Right hindlimb (tissue), 1 donor: Measurements from ENCODE around the gene MRRF.
"Not testable (repeated sequence)": the region's sequence is repeated elsewhere in the genome, so short reads cannot be mapped to it uniquely, and the experiment has no call there.

ENCODE experiments used
- DNase-seq: peaks from one replicate; pipeline ENCODE4 v3.0.0-alpha.2; 2018

Gene MRRF

DNA sequence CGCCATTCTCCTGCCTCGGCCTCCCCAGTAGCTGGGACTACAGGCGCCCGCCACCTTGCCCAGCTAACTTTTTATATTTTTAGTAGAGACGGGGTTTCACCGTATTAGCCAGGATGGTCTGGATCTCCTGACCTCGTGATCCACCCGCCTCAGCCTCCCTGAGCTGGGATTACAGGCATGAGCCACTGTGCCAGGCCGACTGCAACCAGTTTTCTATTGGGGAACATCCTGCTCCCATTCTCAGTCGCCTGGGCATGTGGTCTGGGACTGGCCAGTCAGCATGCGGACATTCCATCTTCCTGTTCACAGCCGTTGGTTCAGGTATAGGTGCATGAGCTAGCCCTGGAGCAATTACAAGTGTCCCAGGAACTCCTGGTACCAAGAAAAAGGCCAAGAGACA lies 98.4 kb downstream of the MRRF start:
- DNase-seq = not testable (repeated sequence)

DNA sequence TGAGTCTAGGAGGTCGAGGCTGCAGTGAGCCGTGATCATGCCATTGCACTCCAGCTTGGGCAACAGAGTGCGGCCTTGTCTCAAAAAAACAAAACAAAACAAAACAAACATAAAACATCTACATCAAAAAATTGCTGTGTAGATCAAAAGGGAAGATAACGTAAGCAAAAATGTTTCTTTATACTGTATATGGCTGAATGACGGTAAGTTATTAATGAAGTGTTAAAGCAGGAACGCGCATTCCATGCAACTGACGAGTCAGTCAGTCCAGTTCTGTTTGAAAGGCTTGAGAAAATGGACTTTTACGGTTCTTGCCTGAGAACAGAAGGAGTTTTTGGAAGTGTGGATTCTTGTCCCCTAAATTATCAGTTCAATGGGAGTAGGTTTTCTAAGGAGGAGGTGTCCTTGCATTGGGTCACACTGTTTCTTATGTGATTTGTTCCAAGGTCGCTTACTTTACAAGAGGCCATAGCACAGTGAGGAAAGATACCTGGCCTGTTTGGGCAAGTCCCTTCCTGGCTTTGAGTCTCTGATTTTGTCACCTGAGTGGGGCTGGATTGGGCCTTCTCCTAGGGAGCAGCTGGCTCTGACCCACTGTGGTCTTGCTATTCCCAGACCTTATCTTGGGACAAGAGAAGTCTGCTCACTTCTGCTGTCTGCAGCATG lies 99.6 kb downstream of the MRRF start:
- DNase-seq = no peak

DNA sequence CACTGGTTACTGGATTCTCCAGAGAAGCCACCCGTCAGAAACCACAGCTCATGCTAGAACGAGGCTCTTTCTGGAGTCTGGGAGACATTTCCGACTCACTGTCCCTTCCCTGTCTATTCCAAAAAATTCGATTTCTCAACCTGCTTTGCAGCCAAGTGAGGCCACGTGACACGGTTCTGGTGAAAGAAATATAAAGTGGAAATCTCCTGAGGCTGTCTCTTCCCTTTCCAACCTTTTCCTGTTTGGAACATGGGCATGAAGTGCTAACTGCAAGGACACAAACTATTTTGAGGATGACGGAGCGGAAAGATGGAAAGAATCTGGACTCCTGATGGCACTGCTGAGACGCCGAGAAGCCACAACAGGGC lies 100.1 kb downstream of the MRRF start:
- no peak for DNase-seq

DNA sequence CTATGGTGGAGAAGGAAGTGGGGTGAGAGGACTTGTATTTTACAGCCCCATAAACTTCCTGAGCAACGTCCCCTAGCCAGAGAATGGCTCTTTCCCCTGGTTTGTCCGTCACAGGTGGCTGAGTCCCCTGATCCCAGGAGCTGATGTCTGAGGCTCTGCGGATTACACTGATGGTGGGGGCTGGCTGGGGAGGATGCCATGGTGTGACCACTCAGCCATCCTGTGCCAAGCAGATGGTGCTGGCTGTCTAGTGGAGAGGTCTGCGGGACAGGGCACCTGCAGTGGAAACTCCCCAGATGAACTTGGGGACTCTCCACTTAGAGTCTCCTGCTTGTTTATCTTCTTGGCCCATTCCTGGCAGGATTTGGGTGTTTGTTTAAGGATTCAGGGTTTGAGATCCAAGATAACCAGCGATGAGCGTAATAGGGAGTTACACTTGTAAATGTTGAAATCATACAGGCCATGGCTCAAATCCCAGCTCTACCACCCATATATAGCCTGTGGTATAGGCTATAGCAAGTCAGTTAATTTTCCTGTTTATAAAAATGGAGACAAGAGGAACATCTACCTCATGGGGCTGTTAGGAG lies 101.5 kb downstream of the MRRF start:
- no peak for DNase-seq

DNA sequence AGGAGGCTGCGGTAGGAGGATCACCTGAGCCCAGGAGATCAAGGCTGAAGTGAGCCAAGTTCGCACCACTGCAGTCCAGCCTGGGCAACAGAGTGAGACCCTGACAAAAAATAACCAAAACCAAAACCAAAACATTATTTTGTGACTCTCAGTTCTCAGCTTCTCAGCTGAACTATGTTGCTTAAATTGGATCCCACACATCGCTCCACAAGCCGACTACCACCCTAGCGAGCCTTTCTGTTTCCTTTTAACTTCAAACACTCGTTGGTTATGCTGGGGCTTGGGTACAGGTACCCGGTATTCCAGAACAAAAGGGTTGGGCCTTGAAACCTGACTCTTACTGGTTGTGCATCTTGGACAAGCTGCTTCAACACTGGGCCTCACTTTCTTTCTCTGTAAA lies 102.4 kb downstream of the MRRF start:
- no peak for DNase-seq

DNA sequence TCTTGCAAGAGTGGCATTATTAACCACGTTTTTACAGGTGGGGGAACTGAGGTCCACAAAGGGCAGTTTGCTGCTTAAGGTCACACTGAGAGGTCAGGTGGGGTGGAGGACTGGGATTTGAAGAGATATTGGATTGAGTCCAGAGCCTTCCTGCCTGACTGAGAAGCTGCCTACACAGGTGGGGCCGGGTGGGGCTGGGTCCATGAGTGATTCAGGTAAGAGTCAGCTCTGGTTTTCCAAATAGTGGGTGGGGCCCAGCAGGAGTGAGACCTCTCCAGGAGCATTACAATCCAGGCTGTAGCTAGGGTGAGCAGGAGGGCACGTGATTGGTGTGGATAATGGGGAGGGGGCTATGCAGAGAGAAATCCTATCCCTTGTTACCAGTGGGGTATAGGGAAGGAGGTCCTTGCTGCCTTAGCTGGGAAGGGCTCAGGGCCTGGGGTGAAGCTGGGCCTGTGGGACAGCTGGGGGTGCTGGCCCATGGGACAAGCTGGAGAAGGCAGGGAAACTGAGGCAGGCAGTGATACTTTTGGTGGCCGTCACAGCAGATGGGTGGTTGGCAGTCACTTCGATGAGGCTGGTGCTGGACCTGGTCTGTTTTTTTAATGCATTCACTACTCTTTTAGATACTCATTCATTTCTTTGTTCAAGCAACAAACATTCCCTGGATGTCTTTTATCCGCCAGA lies 103.2 kb downstream of the MRRF start:
- no peak for DNase-seq

DNA sequence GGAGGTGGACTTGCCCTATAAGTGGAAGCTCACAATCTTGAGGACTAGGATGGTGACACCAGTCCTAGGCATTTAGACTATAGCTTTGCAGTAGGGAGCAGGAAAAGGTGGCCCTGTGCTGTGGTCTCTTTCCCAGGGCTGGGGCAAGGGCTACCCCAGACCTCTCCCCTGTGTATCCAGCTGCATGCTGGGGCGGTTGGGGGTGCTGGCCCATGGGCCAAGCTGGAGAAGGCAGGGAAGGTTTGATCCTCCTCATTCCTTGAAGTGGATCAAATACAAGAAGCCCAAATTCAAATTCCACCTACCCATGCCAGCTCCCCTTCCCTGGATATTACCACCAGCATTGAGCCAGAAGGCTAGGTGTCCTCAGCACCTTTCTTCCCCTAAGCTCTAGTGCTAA lies 104.0 kb downstream of the MRRF start:
- no peak for DNase-seq

DNA sequence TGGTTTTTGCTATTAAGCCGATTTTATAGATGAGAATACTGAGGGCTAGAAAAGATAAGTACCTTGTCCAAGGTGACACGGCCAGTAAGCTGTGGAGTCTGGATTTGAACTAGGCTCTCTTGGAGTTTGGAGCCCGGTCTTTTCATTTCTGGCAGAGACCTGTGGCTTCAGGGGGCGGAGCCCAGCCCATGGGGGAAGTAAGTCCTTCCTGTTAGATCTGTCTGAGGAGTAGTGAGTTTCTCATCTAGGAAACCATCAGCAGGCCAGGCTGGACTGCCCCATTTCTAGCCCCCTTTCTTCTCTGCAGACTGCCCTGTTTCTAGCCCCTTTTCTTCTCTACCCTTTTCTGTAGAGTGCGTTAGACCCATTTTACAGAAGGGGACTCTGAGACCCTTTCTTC lies 105.6 kb downstream of the MRRF start:
- no peak for DNase-seq

DNA sequence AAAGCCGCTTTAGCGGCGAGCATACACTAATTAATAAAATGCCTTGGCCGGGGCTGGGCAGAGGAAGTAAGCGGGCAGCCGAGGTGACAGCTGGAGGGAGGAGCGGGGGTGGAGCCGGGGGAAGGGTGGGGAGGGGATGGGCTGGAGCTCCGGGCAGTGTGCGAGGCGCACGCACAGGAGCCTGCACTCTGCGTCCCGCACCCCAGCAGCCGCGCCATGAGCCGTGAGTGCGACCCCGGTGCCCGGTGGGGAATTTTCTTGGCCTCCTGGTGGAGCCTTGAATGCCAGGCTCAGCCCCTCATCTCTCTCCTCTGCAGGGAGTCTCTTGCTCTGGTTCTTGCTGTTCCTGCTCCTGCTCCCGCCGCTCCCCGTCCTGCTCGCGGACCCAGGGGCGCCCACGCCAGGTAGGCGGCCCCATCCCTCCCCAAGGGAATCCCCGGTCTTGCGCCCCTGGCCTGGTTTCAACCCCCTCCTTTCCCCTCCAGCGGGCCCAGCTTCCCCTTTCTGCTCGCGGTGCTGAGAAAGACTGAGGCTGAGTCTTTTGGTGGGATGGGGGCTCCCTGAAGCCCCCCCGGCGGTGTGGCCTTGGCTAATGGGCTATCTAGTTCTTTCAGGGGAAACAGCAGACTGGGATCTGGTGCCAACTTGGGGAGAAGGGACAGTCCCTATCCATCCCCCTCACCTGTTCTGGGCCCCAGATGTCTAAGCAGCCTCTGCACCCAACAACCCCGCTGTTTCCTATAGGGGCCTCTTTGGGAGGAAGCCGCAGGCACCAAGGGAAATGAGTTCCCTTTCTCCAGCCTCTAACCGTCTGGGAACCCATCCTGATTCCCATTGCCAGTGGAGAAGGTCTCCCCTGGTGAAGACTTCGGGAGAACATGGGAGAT lies 106.4 kb downstream of the MRRF start, which contains the start of gene PTGS1:
Gene PTGS1 (plus strand): TSS at position 156 of the 887 bp plus-strand sequence. CDS start 61 bp downstream, at position 217.
- no peak for DNase-seq

DNA sequence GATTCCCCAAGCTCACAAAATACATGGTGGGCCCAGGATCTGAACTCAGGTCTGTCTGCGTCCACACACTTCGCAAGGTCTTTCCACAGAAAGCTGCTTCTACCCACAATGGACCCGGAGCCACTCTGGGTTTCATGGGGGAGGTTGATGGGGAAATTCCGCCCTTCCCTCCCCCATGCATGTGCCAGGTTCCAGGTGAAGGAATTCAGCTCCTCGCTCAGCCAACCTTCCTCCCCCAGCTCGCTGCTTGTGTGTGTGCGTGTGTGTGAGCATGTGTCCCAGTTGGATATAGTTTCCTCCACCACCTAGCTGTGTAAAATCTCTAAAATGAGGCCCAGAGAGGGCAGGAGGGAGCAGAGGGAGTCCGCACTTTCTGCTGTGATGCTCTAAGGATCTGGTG lies 107.2 kb downstream of the MRRF start:
- no peak for DNase-seq

DNA sequence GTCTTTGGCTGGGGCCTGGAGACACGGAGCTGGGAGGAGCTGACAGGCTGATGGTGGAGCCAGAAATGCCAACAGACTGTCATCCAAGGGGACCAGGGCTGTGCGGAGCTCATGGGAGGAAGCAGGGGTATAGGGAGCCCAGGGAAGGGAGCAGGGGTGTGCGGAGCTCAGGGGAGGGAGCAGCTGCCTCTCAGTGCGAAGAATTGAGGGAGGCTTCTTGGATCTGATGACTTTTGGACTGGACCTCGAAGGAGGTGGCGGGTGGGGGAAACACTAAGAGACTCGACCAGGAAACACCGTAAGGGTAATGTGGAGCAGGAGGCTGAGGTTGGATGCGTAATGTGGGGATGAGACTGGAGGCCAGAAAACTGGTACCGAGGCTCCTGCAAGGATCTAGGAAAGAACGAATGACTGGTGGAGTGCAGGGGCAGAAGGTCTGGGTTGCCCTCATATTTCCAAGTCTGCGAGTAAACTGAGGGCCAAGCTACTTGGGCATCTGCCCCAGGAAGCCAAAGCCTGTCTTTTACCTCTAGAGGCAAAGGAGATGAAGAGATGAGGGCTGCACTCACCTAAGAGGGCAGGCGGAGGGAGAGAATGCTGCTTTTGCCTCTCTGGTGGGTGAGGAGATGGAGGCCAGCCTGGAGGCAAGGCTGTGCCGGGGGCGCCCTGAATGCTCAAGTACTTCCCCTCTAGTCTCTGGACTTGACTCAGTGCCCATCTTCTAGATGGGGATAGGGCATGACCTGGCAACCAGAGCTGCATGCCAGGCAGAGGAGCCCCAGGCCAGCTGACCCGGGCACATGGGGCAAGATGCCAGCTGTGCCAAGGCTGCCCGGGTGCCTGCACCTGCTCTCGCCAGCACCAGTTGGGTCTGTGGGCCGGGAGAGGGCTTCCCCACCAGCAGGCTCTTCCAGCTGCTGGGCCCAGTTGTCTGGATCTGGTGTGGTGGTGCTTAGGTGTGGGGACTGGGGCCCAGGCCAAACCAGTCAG lies 108.5 kb downstream of the MRRF start:
- no peak for DNase-seq

DNA sequence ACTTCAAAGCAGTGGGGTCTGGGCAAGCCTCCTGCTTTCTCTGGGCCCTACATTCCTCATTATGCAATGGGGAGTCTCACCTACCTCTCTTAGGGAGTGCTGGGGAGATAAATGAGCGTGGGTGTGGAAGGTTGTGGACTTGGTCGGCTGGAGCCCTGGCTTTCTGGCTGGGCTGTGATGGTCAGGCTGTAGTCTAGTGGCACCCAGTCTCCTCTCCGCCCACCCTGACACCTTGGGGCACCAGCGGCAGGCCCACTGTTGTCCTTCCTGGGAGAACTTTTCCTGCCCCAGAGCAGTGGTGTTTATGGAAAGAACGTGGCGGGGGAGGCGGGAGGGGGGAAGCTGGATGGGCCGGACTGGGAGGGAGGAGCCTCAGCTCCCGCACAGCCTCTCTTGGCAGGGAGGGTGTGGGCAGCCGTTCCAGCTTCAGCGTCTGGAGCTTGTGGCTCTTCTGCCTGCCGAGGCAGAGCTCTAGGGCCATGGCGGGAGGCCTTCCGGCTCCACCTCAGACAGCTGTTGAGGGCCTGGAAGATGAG lies 110.3 kb downstream of the MRRF start:
- peak; percentile 86 for DNase-seq

DNA sequence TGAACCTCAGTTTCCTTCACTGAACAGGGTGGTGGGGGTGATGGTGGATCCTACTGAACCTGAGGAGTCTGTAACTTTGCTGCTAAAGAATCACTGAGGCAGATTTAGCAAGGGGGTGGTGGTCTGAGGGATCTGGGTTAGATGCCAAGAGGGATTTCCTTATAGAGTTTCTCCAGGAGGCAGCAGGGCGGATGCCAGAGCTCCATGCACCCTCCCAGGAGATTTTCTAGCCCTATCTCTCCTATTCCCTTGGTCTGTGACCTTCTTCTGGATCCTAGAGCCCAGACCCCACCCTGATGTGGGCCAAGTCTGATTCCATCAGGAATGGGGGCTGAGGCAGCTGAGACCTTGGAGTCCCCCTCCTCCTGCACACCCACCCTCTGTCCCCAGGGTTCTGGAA lies 112.1 kb downstream of the MRRF start:
- no peak for DNase-seq

DNA sequence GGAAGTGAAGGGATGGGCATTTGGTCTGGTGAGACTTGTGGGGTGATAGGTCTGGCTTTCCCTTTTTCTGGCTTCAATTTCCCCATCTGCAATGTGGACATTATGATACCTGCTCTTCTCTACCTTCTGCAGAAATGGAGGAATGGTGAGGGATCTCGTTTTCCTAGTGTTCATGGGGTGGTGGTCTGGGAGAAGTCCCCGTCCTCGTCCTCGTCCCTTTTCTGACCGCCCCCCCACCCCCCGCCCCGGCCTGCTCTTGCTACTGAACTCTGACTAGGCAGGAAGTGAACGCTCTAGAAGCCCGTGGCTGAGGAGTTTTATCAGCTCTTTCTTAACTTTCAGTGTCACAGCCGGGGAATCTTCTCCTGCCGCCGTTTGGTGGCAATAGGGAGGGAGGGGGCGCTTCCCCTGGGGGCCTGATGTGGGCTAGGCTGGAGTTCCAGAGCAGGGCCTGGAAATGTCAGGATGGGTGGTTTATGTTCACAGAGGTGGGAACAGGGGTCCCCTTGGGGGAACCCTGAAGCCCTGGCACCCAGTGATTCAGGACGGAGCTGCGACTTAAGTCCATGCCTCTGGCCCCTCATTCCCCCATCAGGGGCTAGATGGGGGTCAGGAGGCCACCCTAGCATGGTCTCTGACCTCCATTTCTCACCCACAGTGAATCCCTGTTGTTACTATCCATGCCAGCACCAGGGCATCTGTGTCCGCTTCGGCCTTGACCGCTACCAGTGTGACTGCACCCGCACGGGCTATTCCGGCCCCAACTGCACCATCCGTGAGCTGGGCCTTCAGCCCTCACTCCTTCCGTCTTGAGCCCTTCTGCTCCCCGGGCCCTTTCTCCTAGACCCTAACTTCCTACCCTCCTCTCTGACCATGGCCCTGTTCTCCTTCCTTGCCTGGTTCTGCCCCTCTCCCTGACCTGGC lies 112.8 kb downstream of the MRRF start:
- no peak for DNase-seq

DNA sequence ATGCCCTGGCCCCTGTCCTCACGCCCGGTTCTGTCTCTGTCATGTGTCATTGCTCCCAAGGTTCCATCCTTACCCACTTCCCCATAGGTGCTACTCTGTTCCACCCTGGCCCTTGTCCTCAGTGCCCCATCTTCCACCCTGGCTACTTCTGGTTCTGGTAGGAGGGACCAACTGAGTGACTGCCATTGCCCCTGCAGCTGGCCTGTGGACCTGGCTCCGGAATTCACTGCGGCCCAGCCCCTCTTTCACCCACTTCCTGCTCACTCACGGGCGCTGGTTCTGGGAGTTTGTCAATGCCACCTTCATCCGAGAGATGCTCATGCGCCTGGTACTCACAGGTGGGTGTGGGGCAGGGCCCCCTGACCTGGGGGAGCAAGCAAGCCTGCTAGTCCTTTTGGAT lies 113.6 kb downstream of the MRRF start:
- DNase-seq = no peak

DNA sequence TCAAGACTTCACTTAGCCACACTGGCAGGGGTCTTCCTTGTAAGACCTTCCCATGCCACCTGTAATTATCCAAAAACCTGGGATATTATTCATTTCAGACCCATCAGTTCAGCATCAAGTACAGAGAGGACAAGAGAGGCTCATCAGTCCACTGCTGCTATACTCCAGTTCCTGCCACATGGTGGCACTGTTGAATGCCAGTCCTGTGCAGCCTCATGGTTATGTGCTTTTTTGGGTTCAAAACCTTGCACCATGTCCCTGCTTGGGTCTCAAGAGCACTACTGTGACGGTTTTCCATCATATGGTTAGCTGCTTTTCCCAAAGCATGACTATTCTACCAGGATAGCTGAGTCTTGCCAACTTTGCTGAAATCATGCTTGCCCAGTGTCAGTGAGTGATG lies 114.7 kb downstream of the MRRF start:
- DNase-seq = no peak

DNA sequence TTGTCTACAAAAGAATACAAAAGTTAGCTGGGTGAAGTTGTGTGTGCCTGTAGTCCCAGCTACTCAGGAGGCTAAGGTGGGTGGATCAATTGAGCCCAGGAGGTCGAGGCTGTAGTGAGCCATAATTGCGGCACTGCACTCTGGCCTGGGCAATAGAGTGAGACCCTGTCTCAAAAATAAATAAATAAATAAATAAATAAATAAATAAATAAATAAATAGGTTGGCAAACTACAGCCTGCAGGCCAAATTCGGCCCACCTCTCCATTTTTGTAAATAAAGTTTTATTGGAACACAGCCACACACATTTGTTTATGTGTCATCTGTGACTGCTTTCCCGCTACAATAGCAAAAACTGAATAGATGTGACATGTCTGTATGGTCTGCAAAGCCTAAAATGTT lies 115.6 kb downstream of the MRRF start:
- DNase-seq = no peak
